ENCODE data around the gene URB1. TPM values are rescaled to one million over a fixed set of nuclear protein-coding genes. Genes with fewer than 3 reads are reported as not detected.

URB1 gene
- total RNA-seq, 1 experiment from 2014 or later, result 17.1 TPM

- Mint-ChIP-seq H3K9me3 (ENCODE audit: unreplicated experiment) (no peaks in the 10 kb centered on the region), H3K4me1 (ENCODE audit: low read depth, unreplicated experiment) (no peaks in the 10 kb centered on the region), H3K36me3 (ENCODE audit: insufficient read depth, unreplicated experiment) (peaks cover 68% of the 10 kb centered on the region), H3K4me3 (ENCODE audit: unreplicated experiment) (no peak overlapping the region), H3K27me3 (ENCODE audit: insufficient read depth, unreplicated experiment) (no peaks in the 10 kb centered on the region), H3K27ac (ENCODE audit: unreplicated experiment) (no peak overlapping the region)
- H3K4me1 ChIP-seq, result peaks cover 6% of the 10 kb centered on the region; the same call in 1 of the 2 replicates
- TF ChIP-seq CTCF (IDR thresholded peaks at IDR 0.05; ENCODE audit: insufficient read depth in 1 of 2, low read depth in 1 of 2, low read length in 1 of 2, severe bottlenecking in 1 of 2, unreplicated experiment in 1 of 2), result no peak
- H3K9me3 ChIP-seq, result no peaks in the 10 kb centered on the region
- no TSS peak for BruUV-seq (replicated peaks)
- no peaks in the 10 kb centered on the region for H3K27me3 ChIP-seq (replicated peaks; ENCODE audit: control insufficient read depth, insufficient read depth, low read length)
- H3K4me3 ChIP-seq (ENCODE audit: low read depth, low read length), result no peak overlapping the region
- intact Hi-C loops (cut with micrococcal nuclease; ENCODE audit: unreplicated experiment), result no loop called here
- no peaks in the 10 kb centered on the region; the same call in none of the 2 replicates for H3K36me3 ChIP-seq (ENCODE audit: control insufficient read depth, insufficient read depth, low read length)
- ChIA-PET POLR2A (no interaction called here), CTCF (no interaction called here)
- no peak for DNase-seq
Measured at GRCh38 chr21:32320059-32320458, 72.8 kb downstream of the URB1 start.

GRCh38 chr21:32319012-32319411 is 73.8 kb downstream of the URB1 start:
- no peak overlapping the region for H3K27ac Mint-ChIP-seq (ENCODE audit: unreplicated experiment)
- Histone ChIP-seq H3K9me3 (no peaks in the 10 kb centered on the region), H3K4me1 (peaks cover 6% of the 10 kb centered on the region; the same call in 1 of the 2 replicates), H3K36me3 (ENCODE audit: control insufficient read depth, insufficient read depth, low read length) (no peaks in the 10 kb centered on the region; the same call in none of the 2 replicates), H3K4me3 (ENCODE audit: low read depth, low read length) (no peak overlapping the region), H3K27me3 (replicated peaks; ENCODE audit: control insufficient read depth, insufficient read depth, low read length) (no peaks in the 10 kb centered on the region)
- H3K9me3 Mint-ChIP-seq (ENCODE audit: unreplicated experiment), result no peaks in the 10 kb centered on the region
- ChIA-PET POLR2A (no interaction called here), CTCF (no interaction called here)
- no peaks in the 10 kb centered on the region for H3K27me3 Mint-ChIP-seq (ENCODE audit: insufficient read depth, unreplicated experiment)
- no peak overlapping the region for H3K4me3 Mint-ChIP-seq (ENCODE audit: unreplicated experiment)
- no peak for TF ChIP-seq CTCF (IDR thresholded peaks at IDR 0.05; ENCODE audit: insufficient read depth in 1 of 2, low read depth in 1 of 2, low read length in 1 of 2, severe bottlenecking in 1 of 2, unreplicated experiment in 1 of 2)
- DNase-seq, result no peak
- H3K36me3 Mint-ChIP-seq (ENCODE audit: insufficient read depth, unreplicated experiment), result peaks cover 67% of the 10 kb centered on the region
- intact Hi-C loops (cut with micrococcal nuclease; ENCODE audit: unreplicated experiment), result no loop called here
- BruUV-seq (replicated peaks), result no TSS peak
- no peaks in the 10 kb centered on the region for H3K4me1 Mint-ChIP-seq (ENCODE audit: low read depth, unreplicated experiment)

- POLR2A ChIA-PET, result no interaction called here
- Histone ChIP-seq H3K36me3 (ENCODE audit: control insufficient read depth, insufficient read depth, low read length) (no peaks in the 10 kb centered on the region; the same call in none of the 2 replicates), H3K4me3 (ENCODE audit: low read depth, low read length) (no peak overlapping the region), H3K4me1 (peaks cover 6% of the 10 kb centered on the region; the same call in 1 of the 2 replicates), H3K27me3 (replicated peaks; ENCODE audit: control insufficient read depth, insufficient read depth, low read length) (no peaks in the 10 kb centered on the region), H3K9me3 (no peaks in the 10 kb centered on the region)
- DNase-seq, result no peak
- H3K9me3 Mint-ChIP-seq (ENCODE audit: unreplicated experiment), result no peaks in the 10 kb centered on the region
- no TSS peak for BruUV-seq (replicated peaks)
- H3K4me1 Mint-ChIP-seq (ENCODE audit: low read depth, unreplicated experiment), result no peaks in the 10 kb centered on the region
- no peak overlapping the region for H3K4me3 Mint-ChIP-seq (ENCODE audit: unreplicated experiment)
- no peaks in the 10 kb centered on the region for H3K27me3 Mint-ChIP-seq (ENCODE audit: insufficient read depth, unreplicated experiment)
- H3K36me3 Mint-ChIP-seq (ENCODE audit: insufficient read depth, unreplicated experiment), result peaks cover 63% of the 10 kb centered on the region
- H3K27ac Mint-ChIP-seq (ENCODE audit: unreplicated experiment), result no peak overlapping the region
- no peak for TF ChIP-seq CTCF (IDR thresholded peaks at IDR 0.05; ENCODE audit: insufficient read depth in 1 of 2, low read depth in 1 of 2, low read length in 1 of 2, severe bottlenecking in 1 of 2, unreplicated experiment in 1 of 2)
- CTCF ChIA-PET, result no interaction called here
- intact Hi-C loops (cut with micrococcal nuclease; ENCODE audit: unreplicated experiment), result no loop called here
Measured at GRCh38 chr21:32317726-32318125, 75.1 kb downstream of the URB1 start.
